Gastroesophageal sphincter (tissue), 3 donors: ENCODE data around the gene CAP1.

Experiments
- EP300 ChIP-seq: sonication (generic); formaldehyde crosslinking; IDR thresholded peaks from one replicate; pipeline ENCODE4 v1.6.1; 2017; ENCODE audit warnings: antibody characterized with exemption, mild to moderate bottlenecking
- POLR2A ChIP-seq, 2 donors: fragments of 450-650 bp; IDR thresholded peaks; one replicate each; pipeline ENCODE4 v1.6.1; 2017; ENCODE audit warnings: antibody characterized with exemption in 2 of 2, mild to moderate bottlenecking in 2 of 2, moderate library complexity in 1 of 2
- POLR2AphosphoS5 ChIP-seq: sonication (generic); formaldehyde crosslinking; IDR thresholded peaks from one replicate; pipeline ENCODE4 v1.6.1; 2017; ENCODE audit warnings: antibody characterized with exemption
- TF ChIP-seq, protein P1 (sequence below), 4 experiments: fragments of 200-600 bp in 2 of 4; fragments of 450-650 bp in 2 of 4; sonication (generic) in 1 of 4; IDR thresholded peaks; one replicate each; pipeline ENCODE4 v1.5.1; 2017 to 2019; ENCODE audit warnings: antibody characterized with exemption in 4 of 4, mild to moderate bottlenecking in 2 of 4, moderate library complexity in 2 of 4

DNA sequence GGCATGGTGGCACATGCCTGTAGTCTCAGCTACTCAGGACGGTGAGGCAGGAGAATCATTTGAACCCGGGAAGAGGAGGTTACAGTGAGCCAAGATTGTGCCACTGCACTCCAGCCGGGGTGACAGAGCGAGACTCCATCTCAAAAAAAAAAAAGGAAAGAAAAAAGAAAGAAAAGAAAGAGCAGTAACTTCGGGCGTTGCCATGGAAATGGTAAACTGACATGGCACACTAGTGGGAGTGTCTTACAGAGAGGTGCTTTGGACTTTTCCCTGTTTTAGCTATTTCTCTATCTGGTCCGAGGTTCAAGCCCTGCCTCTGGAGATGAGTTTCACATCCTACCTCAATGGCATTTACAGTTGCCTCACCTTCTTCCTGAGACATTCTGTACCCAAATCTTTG lies 79.6 kb downstream of the CAP1 start:
- TF ChIP-seq, protein P1, sequence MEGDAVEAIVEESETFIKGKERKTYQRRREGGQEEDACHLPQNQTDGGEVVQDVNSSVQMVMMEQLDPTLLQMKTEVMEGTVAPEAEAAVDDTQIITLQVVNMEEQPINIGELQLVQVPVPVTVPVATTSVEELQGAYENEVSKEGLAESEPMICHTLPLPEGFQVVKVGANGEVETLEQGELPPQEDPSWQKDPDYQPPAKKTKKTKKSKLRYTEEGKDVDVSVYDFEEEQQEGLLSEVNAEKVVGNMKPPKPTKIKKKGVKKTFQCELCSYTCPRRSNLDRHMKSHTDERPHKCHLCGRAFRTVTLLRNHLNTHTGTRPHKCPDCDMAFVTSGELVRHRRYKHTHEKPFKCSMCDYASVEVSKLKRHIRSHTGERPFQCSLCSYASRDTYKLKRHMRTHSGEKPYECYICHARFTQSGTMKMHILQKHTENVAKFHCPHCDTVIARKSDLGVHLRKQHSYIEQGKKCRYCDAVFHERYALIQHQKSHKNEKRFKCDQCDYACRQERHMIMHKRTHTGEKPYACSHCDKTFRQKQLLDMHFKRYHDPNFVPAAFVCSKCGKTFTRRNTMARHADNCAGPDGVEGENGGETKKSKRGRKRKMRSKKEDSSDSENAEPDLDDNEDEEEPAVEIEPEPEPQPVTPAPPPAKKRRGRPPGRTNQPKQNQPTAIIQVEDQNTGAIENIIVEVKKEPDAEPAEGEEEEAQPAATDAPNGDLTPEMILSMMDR (IDR thresholded peaks at IDR 0.05): no peak
- TF ChIP-seq POLR2A (IDR thresholded peaks at IDR 0.05): no peak
- no peak for TF ChIP-seq POLR2AphosphoS5
- TF ChIP-seq EP300: no peak
